IPS-18a (cell line): ENCODE results near the gene APOBR.
"Not testable (repeated sequence)": the region's sequence is repeated elsewhere in the genome, so short reads cannot be mapped to it uniquely, and the experiment has no call there.

Experiments used
- H3K27ac ChIP-seq: one replicate; pipeline ENCODE4 v1.5.1; 2013; ENCODE audit warnings: low read length
- H3K27me3 ChIP-seq: one replicate; pipeline ENCODE4 v1.6.1; 2013; ENCODE audit warnings: mild to moderate bottlenecking, low read length; ENCODE audit not compliant: control insufficient read depth, insufficient read depth
- H3K36me3 ChIP-seq: one replicate; pipeline ENCODE4 v1.6.1; 2013; ENCODE audit warnings: low read depth, low read length; ENCODE audit not compliant: control insufficient read depth
- H3K4me1 ChIP-seq: one replicate; pipeline ENCODE4 v1.6.1; 2013; ENCODE audit warnings: low read depth, low read length; ENCODE audit not compliant: control insufficient read depth
- H3K4me3 ChIP-seq: one replicate; pipeline ENCODE4 v1.5.1; 2013; ENCODE audit warnings: low read length
- H3K9ac ChIP-seq: one replicate; pipeline ENCODE4 v1.6.1; 2013; ENCODE audit warnings: mild to moderate bottlenecking, low read length, moderate library complexity
- H3K9me3 ChIP-seq: one replicate; pipeline ENCODE4 v1.6.1; 2013; ENCODE audit warnings: low read depth, low read length; ENCODE audit not compliant: control insufficient read depth

APOBR gene

GRCh38 chr16:28500476-28501180, 6.2 kb downstream of the APOBR start:
- not testable (repeated sequence) for H3K9me3 ChIP-seq, H3K4me1 ChIP-seq, H3K4me3 ChIP-seq, H3K27ac ChIP-seq, H3K36me3 ChIP-seq, H3K27me3 ChIP-seq, H3K9ac ChIP-seq

DNA sequence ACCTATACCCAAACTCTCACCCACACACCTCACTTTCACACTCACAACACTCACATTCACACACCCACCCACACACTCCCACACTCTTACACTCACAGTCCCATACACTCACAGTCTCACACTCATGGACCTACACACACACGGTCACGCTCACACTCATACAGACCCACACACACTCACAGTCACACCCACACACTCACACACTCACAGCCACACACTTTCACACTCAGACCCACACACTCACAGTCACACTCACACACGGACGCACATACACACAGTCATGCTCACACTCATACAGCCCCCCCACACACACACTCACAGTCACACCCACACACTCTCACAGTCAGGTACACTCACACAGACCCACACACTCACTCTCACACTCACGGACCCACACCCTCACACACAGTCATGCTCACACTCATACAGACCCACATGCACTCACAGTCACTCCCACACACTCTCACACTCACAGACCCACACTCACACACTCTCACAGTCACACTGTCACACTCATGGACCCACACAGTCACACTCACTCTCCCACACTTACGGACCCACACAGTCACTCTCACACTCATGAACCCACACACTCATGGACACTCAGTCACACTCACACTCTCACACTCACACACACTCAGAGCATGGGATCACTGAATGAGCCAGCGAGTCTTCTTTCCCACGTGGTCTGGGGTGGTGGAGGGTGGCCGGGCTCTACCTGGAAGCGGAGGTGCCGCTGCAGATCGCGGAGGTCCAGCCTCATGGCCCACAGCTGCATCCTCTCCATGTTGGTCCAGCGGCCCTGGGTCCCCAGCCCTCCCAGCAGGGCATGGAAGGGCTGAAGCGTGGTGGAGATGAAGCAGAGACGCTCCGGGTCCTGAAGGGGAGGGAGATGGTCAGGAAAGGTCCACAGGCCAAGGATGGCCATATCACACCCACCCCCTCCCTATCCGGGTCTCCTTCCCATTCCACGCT, 7.1 kb downstream of the APOBR start:
- Histone ChIP-seq H3K27ac (no peak overlapping the region), H3K4me1 (no peaks in the 10 kb centered on the region), H3K9me3 (no peaks in the 10 kb centered on the region), H3K36me3 (no peaks in the 10 kb centered on the region), H3K4me3 (no peak overlapping the region), H3K27me3 (no peaks in the 10 kb centered on the region), H3K9ac (no peak overlapping the region)

- no peak overlapping the region for H3K9ac ChIP-seq
- no peaks in the 10 kb centered on the region for H3K4me1 ChIP-seq
- no peak overlapping the region for H3K4me3 ChIP-seq
- H3K27me3 ChIP-seq, result no peaks in the 10 kb centered on the region
- no peaks in the 10 kb centered on the region for H3K9me3 ChIP-seq
- H3K36me3 ChIP-seq, result no peaks in the 10 kb centered on the region
- H3K27ac ChIP-seq, result no peak overlapping the region
Measured at GRCh38 chr16:28502290-28502689, 7.8 kb downstream of the APOBR start.

- H3K27ac ChIP-seq, result no peak overlapping the region
- no peaks in the 10 kb centered on the region for H3K9me3 ChIP-seq
- H3K9ac ChIP-seq, result no peak overlapping the region
Measured at GRCh38 chr16:28503470-28504259, 9.2 kb downstream of the APOBR start.

DNA sequence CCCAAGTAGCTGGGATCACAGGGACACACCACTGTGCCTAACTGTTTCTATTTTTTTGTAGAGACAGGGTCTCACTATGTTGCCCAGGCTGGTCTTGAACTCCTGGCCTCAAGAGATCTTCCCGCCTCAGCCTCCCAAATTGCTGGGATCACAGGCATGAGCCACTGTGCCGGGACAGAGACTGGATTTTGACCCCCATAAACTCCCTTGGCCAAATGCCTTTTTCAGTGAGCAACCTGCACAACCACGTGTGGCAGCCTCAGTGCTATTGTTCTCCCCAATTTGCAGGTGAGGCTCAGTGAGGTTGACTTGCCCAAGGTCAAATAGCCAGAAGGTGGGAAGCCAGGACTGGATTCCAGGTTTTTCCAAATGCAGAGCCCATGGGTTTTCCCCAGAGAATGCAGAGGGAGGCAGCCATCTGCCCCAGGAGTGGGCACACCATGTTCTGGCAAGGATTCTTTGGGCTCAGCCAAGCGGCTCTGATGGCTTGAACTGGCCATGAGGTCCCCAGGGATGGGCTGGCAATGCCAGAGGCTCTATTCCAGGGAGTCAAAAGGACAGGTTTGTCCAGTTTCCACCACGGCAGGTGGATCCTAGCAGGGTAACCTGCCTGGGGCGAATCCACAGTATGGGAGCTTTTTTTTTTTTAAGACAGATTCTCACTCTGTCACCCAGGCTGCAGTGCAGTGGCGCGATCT, 10.4 kb downstream of the APOBR start:
- H3K27ac ChIP-seq, result no peak overlapping the region
- H3K4me1 ChIP-seq, result no peaks in the 10 kb centered on the region
- H3K4me3 ChIP-seq, result no peak overlapping the region
- no peaks in the 10 kb centered on the region for H3K9me3 ChIP-seq
- H3K36me3 ChIP-seq, result no peaks in the 10 kb centered on the region
- H3K27me3 ChIP-seq, result no peaks in the 10 kb centered on the region
- no peak overlapping the region for H3K9ac ChIP-seq

More at GRCh38 chr16:28503470-28504259, 9.2 kb downstream of the APOBR start:
- no peaks in the 10 kb centered on the region for H3K27me3 ChIP-seq
- H3K36me3 ChIP-seq, result no peaks in the 10 kb centered on the region
- no peaks in the 10 kb centered on the region for H3K4me1 ChIP-seq
- no peak overlapping the region for H3K4me3 ChIP-seq

GRCh38 chr16:28505489-28506137, 11.2 kb downstream of the APOBR start:
- Histone ChIP-seq H3K4me3 (no peak overlapping the region), H3K27ac (no peak overlapping the region), H3K4me1 (no peaks in the 10 kb centered on the region), H3K27me3 (no peaks in the 10 kb centered on the region), H3K9me3 (no peaks in the 10 kb centered on the region), H3K9ac (no peak overlapping the region), H3K36me3 (no peaks in the 10 kb centered on the region)

DNA sequence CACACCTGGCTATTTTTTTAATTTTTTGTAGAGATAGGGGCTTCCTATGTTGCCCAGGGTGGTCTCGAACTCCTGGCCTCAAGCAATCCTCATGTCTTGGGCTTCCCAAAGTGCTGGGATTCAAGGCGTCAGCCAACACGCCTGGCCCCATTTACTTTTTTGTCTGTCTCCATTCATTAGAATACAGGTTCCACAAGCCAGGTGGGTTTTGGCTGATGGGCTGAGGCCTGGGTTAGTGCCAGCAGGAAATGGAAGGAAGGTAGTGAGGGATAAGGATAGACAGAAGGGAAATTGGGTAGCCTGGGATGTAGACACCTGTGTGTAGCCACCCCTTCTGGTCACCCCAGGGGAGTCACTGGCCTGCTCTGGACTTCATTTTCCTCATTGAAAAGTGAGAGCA, 16.6 kb downstream of the APOBR start:
- no peak overlapping the region for H3K4me3 ChIP-seq
- no peaks in the 10 kb centered on the region for H3K9me3 ChIP-seq
- no peaks in the 10 kb centered on the region for H3K36me3 ChIP-seq
- no peaks in the 10 kb centered on the region for H3K27me3 ChIP-seq
- no peaks in the 10 kb centered on the region for H3K4me1 ChIP-seq
- no peak overlapping the region for H3K9ac ChIP-seq
- H3K27ac ChIP-seq, result no peak overlapping the region

DNA sequence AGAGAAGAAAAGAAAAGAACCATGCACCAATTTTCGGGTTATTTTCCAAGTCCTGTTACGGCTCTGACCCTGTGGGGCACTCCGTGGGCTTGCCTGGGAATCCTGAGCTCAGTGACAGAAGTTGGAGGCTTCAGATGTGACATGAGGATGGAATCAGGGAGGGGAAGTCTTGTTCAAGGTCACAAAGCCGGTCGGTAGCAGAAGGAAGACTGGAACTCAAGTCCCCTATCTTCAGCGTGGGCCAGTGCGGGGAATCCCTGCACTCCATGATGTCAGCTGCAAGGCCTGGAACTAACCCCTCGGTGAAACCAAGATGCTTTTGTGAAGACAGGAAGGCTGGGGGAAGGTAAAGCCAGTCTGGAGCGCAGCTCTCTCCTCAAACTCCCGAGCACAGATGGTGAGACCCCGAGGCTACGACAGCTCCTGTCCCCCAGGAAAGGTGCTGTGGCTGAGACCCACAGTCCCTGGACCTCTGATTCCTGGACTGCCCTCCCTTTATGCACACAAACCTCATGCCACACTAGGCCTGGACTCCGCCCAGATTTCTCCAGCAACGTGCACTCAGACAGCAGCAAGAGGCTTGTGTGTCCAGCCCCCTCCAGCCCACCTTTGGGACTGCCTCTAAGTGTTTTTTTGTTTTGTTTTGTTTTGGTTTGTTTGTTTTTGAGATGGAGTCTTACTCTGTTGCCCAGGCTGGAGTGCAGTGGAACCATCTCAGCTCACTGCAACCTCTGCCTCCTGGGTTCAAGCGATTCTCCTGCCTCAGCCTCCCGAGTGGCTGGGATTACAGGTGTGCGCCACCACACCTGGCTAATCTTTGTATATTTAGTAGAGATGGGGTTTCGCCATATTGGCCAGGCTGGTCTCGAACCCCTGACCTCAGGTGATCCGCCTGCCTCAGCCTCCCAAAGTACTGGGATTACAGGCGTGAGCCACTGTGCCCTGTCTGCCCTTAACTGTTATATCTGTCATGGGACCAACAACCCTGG, 17.7 kb downstream of the APOBR start:
- Histone ChIP-seq H3K4me3 (no peak overlapping the region), H3K27ac (no peak overlapping the region), H3K27me3 (no peaks in the 10 kb centered on the region)

GRCh38 chr16:28513484-28514181, 19.2 kb downstream of the APOBR start:
- no peaks in the 10 kb centered on the region for H3K36me3 ChIP-seq
- no peaks in the 10 kb centered on the region for H3K9me3 ChIP-seq
- H3K4me3 ChIP-seq, result no peak overlapping the region
- no peak overlapping the region for H3K27ac ChIP-seq
- no peaks in the 10 kb centered on the region for H3K27me3 ChIP-seq
- no peak overlapping the region for H3K9ac ChIP-seq
- H3K4me1 ChIP-seq, result no peaks in the 10 kb centered on the region

More for the DNA sequence above, 17.7 kb downstream of the APOBR start:
- Histone ChIP-seq H3K9ac (no peak overlapping the region), H3K36me3 (no peaks in the 10 kb centered on the region), H3K4me1 (no peaks in the 10 kb centered on the region), H3K9me3 (no peaks in the 10 kb centered on the region)
